Measurements from ENCODE around the gene FLT1. TPM values are rescaled to one million over a fixed set of nuclear protein-coding genes. Genes with fewer than 3 reads are reported as not detected.

Gene FLT1, protein sequence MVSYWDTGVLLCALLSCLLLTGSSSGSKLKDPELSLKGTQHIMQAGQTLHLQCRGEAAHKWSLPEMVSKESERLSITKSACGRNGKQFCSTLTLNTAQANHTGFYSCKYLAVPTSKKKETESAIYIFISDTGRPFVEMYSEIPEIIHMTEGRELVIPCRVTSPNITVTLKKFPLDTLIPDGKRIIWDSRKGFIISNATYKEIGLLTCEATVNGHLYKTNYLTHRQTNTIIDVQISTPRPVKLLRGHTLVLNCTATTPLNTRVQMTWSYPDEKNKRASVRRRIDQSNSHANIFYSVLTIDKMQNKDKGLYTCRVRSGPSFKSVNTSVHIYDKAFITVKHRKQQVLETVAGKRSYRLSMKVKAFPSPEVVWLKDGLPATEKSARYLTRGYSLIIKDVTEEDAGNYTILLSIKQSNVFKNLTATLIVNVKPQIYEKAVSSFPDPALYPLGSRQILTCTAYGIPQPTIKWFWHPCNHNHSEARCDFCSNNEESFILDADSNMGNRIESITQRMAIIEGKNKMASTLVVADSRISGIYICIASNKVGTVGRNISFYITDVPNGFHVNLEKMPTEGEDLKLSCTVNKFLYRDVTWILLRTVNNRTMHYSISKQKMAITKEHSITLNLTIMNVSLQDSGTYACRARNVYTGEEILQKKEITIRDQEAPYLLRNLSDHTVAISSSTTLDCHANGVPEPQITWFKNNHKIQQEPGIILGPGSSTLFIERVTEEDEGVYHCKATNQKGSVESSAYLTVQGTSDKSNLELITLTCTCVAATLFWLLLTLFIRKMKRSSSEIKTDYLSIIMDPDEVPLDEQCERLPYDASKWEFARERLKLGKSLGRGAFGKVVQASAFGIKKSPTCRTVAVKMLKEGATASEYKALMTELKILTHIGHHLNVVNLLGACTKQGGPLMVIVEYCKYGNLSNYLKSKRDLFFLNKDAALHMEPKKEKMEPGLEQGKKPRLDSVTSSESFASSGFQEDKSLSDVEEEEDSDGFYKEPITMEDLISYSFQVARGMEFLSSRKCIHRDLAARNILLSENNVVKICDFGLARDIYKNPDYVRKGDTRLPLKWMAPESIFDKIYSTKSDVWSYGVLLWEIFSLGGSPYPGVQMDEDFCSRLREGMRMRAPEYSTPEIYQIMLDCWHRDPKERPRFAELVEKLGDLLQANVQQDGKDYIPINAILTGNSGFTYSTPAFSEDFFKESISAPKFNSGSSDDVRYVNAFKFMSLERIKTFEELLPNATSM (N-terminal part only)
- total RNA-seq (ENCODE audit: low replicate concordance), result 0.37 and 0.47 TPM in 2 replicates

DNA sequence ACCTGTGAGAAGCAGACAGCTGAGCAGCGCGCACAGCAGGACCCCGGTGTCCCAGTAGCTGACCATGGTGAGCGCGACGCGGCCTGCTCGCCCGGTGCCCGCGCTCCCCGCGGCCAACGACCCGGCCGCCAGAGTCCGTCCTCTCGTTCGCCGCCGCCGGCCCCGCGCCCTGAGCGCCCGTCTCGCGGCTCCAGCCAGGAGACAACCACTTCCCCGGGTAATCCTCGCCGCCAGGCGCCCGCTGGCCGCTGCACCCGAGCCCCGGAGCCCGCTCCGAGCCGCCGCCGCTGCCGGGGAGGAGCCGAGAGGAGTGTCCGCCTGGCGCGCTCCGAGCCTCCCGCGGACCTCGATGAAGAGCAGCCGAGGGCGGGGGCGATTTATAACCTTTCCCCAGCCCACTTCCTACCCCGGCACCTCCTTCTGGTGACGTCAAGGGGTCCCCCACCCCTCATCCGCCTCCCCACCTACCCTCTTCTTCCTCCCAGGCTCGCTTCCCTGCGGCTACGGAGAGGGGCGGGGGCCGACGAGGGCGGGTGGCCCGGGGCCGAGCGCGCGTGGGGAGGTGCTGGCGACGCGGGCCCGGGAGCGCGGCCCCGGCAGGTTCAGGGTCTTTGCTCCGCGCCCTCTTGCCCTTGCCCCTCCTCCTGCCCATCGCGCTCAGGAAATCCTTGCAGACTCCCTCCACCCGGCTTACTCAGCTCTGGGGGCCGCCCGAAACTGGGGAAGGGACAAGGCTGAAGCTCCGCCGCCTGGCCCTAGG lies at the start of gene FLT1:
Gene FLT1 (minus strand): TSS at position 351 of the 760 bp plus-strand sequence. CDS start 285 bp downstream, at position 66.
- Histone ChIP-seq H3K27me3 (peaks cover 89% of the 10 kb centered on the region), H3K4me3 (peak within 1 kb of the TSS; percentile 67), H3K27ac (no peak within 1 kb of the TSS), H3K4me1 (peaks cover 11% of the 10 kb centered on the region), H4K20me1 (ENCODE audit: low read depth) (peaks cover 23% of the 10 kb centered on the region), H3K4me2 (peak within 1 kb of the TSS; percentile 80), H2AFZ (replicated peaks) (peak within 1 kb of the TSS; percentile 91), H3K9me3 (ENCODE audit: low read depth) (no peaks in the 10 kb centered on the region), H3K36me3 (no peaks in the 10 kb centered on the region), H3K79me2 (ENCODE audit: low read depth) (peaks cover 10% of the 10 kb centered on the region), H3K9ac (no peak within 1 kb of the TSS), H3F3A (ENCODE audit: low read depth) (peaks cover 24% of the 10 kb centered on the region)
- H3K4me3 Mint-ChIP-seq, result peak within 1 kb of the TSS; percentile 80
- no peak within 1 kb of the TSS for H3K27ac Mint-ChIP-seq
- peaks cover 60% of the 10 kb centered on the region for H3K27me3 Mint-ChIP-seq (ENCODE audit: insufficient read depth, low read depth)
- no peaks in the 10 kb centered on the region for H3K9me3 Mint-ChIP-seq
- no peaks in the 10 kb centered on the region for H3K36me3 Mint-ChIP-seq
- DNase-seq (ENCODE audit: low spot score), result peak; percentile 73
- TF ChIP-seq EZH2 (IDR thresholded peaks at IDR 0.05), result no peak
- TF ChIP-seq, protein P1, sequence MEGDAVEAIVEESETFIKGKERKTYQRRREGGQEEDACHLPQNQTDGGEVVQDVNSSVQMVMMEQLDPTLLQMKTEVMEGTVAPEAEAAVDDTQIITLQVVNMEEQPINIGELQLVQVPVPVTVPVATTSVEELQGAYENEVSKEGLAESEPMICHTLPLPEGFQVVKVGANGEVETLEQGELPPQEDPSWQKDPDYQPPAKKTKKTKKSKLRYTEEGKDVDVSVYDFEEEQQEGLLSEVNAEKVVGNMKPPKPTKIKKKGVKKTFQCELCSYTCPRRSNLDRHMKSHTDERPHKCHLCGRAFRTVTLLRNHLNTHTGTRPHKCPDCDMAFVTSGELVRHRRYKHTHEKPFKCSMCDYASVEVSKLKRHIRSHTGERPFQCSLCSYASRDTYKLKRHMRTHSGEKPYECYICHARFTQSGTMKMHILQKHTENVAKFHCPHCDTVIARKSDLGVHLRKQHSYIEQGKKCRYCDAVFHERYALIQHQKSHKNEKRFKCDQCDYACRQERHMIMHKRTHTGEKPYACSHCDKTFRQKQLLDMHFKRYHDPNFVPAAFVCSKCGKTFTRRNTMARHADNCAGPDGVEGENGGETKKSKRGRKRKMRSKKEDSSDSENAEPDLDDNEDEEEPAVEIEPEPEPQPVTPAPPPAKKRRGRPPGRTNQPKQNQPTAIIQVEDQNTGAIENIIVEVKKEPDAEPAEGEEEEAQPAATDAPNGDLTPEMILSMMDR (IDR thresholded peaks at IDR 0.05), result no peak
- no peak for TF ChIP-seq EZH2phosphoT487 (IDR thresholded peaks at IDR 0.05)
- peaks cover 5% of the 10 kb centered on the region for H3K4me1 Mint-ChIP-seq

DNA sequence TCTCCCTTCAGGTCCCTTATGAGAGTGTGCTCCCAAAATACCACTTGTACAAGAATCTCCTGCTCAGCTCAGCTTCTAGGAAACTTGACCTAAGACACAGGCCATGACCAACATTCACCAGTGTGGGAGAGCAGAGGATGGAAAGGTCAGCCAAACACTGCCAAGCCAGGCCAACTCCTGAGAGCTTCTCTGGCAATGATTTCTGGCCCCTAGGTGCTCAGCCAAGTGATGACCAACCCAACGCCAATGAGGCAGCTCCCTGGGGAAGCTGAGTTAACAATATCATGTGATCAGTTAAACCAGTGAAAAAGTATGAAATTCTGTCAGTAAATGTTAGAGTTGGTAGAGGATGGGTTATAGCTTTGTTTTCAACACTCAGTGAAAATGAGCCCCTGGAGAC lies 49.1 kb upstream of the FLT1 start:
- Histone ChIP-seq H3K36me3 (no peaks in the 10 kb centered on the region), H3K79me2 (ENCODE audit: low read depth) (no peaks in the 10 kb centered on the region), H3K27ac (no peak overlapping the region), H3K27me3 (no peaks in the 10 kb centered on the region), H3F3A (ENCODE audit: low read depth) (no peaks in the 10 kb centered on the region), H3K4me2 (no peak overlapping the region), H3K9ac (no peak overlapping the region), H3K9me3 (ENCODE audit: low read depth) (no peaks in the 10 kb centered on the region), H3K4me3 (no peak overlapping the region), H4K20me1 (ENCODE audit: low read depth) (no peaks in the 10 kb centered on the region), H2AFZ (replicated peaks) (no peak overlapping the region), H3K4me1 (no peaks in the 10 kb centered on the region)
- Mint-ChIP-seq H3K4me1 (no peaks in the 10 kb centered on the region), H3K9me3 (no peaks in the 10 kb centered on the region), H3K27me3 (ENCODE audit: insufficient read depth, low read depth) (peaks cover 10% of the 10 kb centered on the region), H3K36me3 (no peaks in the 10 kb centered on the region), H3K4me3 (no peak overlapping the region), H3K27ac (no peak overlapping the region)
- DNase-seq (ENCODE audit: low spot score), result no peak
- TF ChIP-seq EZH2 (IDR thresholded peaks at IDR 0.05) (no peak), EZH2phosphoT487 (IDR thresholded peaks at IDR 0.05) (no peak)
- TF ChIP-seq, protein P1 (IDR thresholded peaks at IDR 0.05), result no peak

DNA sequence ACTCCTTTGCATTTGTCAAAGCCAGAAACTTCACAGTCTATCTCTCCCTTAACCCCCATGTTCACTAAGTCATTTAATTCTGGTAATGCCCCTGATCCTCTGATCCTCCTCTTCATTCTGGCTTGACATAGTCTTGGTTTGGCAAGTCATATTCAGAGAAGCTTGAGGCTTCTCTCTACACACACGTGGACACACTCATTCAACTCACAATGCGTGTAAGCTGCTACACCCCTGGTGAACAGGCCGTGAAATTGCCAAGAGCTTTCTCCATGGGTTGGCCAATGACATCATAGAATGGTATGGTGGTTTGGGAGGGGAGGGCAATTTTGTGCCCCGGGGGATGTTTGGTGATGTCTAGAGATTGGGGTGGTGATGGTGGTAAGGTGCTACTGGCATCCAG lies 47.9 kb upstream of the FLT1 start:
- TF ChIP-seq EZH2 (IDR thresholded peaks at IDR 0.05), result no peak
- TF ChIP-seq, protein P1 (IDR thresholded peaks at IDR 0.05), result no peak
- TF ChIP-seq EZH2phosphoT487 (IDR thresholded peaks at IDR 0.05), result no peak
- Histone ChIP-seq H3K27me3 (no peaks in the 10 kb centered on the region), H3K9me3 (ENCODE audit: low read depth) (no peaks in the 10 kb centered on the region), H3K4me2 (no peak overlapping the region), H3K36me3 (no peaks in the 10 kb centered on the region), H2AFZ (replicated peaks) (no peak overlapping the region), H4K20me1 (ENCODE audit: low read depth) (no peaks in the 10 kb centered on the region), H3K27ac (no peak overlapping the region), H3K79me2 (ENCODE audit: low read depth) (no peaks in the 10 kb centered on the region), H3F3A (ENCODE audit: low read depth) (no peaks in the 10 kb centered on the region), H3K4me1 (no peaks in the 10 kb centered on the region), H3K9ac (no peak overlapping the region), H3K4me3 (no peak overlapping the region)
- Mint-ChIP-seq H3K36me3 (no peaks in the 10 kb centered on the region), H3K9me3 (peaks cover 6% of the 10 kb centered on the region), H3K27ac (no peak overlapping the region), H3K4me1 (no peaks in the 10 kb centered on the region), H3K4me3 (no peak overlapping the region), H3K27me3 (ENCODE audit: insufficient read depth, low read depth) (peaks cover 10% of the 10 kb centered on the region)
- DNase-seq (ENCODE audit: low spot score), result no peak

Measured in neural progenitor cell (in vitro differentiated cells).